OCI-LY7 (cell line): Measurements from ENCODE around the gene AVPR2.

Experiments used
- CTCF ChIP-seq: fragments of 200-600 bp; sonication (generic); conservative IDR thresholded peaks from 2 replicates; pipeline ENCODE4 v1.5.1; 2014; ENCODE audit warnings: mild to moderate bottlenecking, antibody characterized with exemption, low read length, moderate library complexity, mixed read lengths
- EZH2phosphoT487 ChIP-seq: fragments of 200-600 bp; sonication (generic); IDR thresholded peaks from 2 replicates; pipeline ENCODE4 v1.6.1; 2018; ENCODE audit warnings: low read depth, borderline replicate concordance, mild to moderate bottlenecking, mixed run types, antibody characterized with exemption, low read length, moderate library complexity, mixed read lengths

- TF ChIP-seq CTCF (no peak), EZH2phosphoT487 (no peak)
Measured at GRCh38 chrX:153864101-153864500, 40.4 kb upstream of the AVPR2 start.
